Astrocyte of the spinal cord (primary cell): ENCODE results near the gene RNF214.

Source experiments
- DNase-seq: peaks from one replicate; pipeline ENCODE4 v3.0.0; 2011; ENCODE audit warnings: low read depth, low spot score
- H3K4me3 ChIP-seq: 2 replicates; pipeline ENCODE4 v1.5.1; 2011; ENCODE audit warnings: low read depth, mild to moderate bottlenecking, low read length, moderate library complexity
- CTCF ChIP-seq: IDR thresholded peaks from 2 replicates; pipeline ENCODE4 v1.5.1; 2012; ENCODE audit warnings: low read depth, mild to moderate bottlenecking, low read length, inconsistent platforms
- in situ Hi-C: cut with HindIII; loops from 2 replicates; pipeline ENCODE4 v1.10.0; 2017; ENCODE audit warnings: low sequenced_read_pairs

RNF214 gene

DNA sequence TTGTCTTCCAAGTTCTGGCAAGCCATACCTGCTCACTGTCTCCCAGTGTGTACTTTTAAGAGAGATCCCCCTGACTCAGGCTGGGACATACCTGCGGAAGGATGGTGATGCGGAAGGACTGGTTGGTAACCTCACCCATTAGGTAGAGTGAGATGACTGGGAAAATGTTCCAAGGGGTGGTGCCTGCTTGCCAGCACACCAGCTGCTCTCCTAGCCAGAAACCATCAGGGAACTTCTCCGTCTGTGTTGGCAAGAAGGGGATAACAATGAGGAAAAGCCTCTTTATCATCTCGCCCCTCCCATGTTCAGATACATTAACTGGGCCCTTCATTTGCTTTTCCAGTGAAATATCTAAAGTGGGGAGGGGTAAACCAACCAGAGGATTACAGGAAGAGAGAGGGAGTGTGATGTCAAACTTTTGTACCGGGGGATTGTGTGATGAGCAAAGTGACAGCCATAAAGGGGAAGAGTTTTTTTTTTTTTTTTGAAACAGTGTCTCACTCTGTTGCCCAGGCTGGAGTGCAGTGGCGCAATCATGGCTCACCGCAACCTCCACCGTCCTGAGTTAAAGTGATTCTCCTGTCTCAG is 58.4 kb downstream of the RNF214 start, which contains the start of gene BACE1-AS:
BACE1-AS (plus strand) TSS at position 538 of the 588 bp plus-strand sequence.
- TF ChIP-seq CTCF, result no peak
- in situ Hi-C loops, result no loop called here

GRCh38 chr11:117292616-117293015 is 60.1 kb downstream of the RNF214 start:
- no peak for DNase-seq
- no peak for TF ChIP-seq CTCF
- in situ Hi-C loops, result no loop called here
- no peak overlapping the region for H3K4me3 ChIP-seq

More for the DNA sequence above, 58.4 kb downstream of the RNF214 start, which contains the start of gene BACE1-AS:
- H3K4me3 ChIP-seq, result no peak within 1 kb of the TSS
- no peak for DNase-seq

DNA sequence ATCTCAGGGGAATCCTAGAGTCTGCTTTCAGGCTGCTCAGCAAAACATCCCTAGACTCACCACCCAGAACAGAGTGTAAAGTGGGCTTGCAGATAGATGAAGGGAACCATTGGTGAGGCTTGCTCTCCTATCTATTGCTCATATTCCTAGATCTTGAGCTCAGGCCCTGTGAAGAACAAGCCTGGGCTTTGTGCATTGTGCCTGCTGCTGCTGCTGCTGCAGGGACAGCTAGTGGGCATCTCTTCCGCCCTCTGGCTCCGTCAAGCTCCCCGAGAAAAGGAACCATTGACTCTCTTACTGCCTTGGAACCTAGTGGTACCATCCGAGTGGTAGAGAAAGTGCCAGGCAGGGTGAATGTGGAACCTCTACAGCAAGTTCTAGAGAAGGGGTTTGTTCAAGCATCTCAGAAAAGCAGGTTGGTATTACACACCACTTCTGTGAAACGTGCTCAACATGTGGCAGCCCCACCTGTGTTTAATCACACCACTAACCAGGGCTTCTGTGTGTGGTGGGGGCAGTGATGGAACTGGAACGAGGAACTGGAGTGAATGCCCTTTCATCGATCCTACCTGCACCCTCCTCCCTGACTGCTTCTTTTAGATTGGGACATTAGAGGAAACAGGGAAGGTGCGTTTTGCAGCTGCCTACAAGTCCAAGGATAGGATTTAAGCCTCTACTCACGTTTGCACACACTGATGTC is 63.1 kb downstream of the RNF214 start:
- DNase-seq, result no peak
- in situ Hi-C loops, result no loop called here
- TF ChIP-seq CTCF, result no peak
- H3K4me3 ChIP-seq, result no peak overlapping the region

- no peak for TF ChIP-seq CTCF
- no peak overlapping the region for H3K4me3 ChIP-seq
- no peak for DNase-seq
- in situ Hi-C loops, result no loop called here
Observed at GRCh38 chr11:117296881-117297280, 64.4 kb downstream of the RNF214 start.

- DNase-seq, result no peak
- no peak for TF ChIP-seq CTCF
- H3K4me3 ChIP-seq, result no peak overlapping the region
- in situ Hi-C loops, result no loop called here
Observed at GRCh38 chr11:117298195-117298594, 65.7 kb downstream of the RNF214 start.

DNA sequence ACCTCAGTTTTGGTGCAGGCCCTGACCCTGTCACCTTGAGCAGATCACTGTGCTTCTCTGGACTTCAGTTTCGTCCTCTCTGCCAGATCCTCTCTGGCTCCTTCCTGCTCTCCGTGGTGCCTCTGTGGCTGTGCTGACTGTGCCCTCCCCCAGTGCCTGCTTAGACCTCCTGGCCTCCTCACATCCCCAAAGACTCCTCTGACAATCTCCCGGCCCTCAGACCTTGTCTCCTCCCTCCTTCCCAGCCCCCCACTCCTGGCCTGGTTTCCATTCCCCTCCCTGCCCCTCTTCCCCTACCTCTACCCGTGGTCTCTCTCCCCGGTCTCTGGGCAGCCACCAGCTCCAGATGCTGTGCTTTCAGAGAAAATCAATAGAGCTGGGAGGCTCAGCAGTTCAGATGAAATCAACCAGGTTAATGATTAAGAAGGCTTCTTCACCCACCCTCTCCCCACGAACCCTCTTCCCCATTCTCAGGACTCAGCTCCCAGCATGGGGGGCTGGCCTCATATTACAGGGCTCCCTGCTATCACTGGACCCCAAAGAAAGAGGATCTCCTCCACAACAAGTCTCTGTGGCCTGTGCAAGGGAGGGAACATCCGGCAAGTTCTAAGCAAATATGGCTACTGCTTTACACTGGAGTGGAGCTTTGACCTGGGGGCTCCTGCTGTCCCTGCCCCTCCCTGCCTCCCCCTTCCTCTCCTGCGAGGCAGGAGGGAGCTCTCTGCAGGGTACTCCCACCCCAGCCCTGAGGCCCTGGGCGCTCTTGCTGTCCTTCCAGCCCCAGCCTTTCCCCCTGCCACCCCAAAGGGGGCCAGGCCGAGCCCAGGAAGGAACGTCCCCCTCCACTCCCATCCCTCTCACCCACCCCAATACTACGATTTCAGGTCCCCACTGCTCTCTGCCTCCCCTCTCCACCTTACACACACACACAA is 67.1 kb downstream of the RNF214 start:
- DNase-seq, result no peak
- in situ Hi-C loops, result no loop called here
- no peak overlapping the region for H3K4me3 ChIP-seq
- no peak for TF ChIP-seq CTCF
